ENCODE results near the gene C16orf78.

- TF ChIP-seq CTCF (IDR thresholded peaks at IDR 0.05) (no peak), POLR2A (IDR thresholded peaks at IDR 0.05) (no peak)
Observed at GRCh38 chr16:49405530-49405929, 31.9 kb downstream of the C16orf78 start.

Data from ovary (tissue), 3 donors.